ENCODE results near the gene IFITM2.

DNA sequence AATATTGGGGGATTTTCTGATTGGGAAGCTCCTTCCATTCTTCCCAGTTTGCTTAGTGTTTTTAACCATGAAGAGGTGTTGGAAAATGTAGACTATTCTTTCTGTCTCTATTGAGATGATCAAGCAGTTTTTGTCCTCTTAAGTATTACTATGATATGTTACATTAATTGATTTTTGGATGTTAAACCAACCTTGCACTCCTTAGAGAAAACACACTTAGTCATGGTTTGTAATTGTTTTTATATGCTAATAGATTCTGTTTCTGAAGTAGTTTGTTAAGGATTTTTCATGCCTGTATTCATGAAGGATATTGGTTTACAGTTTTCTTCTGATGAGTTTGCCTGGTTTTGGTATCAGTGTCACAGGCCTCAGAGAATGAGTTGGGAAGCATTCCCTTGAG, 31.4 kb upstream of the IFITM2 start:
- TF ChIP-seq, protein P1, sequence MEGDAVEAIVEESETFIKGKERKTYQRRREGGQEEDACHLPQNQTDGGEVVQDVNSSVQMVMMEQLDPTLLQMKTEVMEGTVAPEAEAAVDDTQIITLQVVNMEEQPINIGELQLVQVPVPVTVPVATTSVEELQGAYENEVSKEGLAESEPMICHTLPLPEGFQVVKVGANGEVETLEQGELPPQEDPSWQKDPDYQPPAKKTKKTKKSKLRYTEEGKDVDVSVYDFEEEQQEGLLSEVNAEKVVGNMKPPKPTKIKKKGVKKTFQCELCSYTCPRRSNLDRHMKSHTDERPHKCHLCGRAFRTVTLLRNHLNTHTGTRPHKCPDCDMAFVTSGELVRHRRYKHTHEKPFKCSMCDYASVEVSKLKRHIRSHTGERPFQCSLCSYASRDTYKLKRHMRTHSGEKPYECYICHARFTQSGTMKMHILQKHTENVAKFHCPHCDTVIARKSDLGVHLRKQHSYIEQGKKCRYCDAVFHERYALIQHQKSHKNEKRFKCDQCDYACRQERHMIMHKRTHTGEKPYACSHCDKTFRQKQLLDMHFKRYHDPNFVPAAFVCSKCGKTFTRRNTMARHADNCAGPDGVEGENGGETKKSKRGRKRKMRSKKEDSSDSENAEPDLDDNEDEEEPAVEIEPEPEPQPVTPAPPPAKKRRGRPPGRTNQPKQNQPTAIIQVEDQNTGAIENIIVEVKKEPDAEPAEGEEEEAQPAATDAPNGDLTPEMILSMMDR (IDR thresholded peaks at IDR 0.05), result no peak
- no peak for TF ChIP-seq POLR2A (IDR thresholded peaks at IDR 0.05)
